Measurements from ENCODE around the gene SMYD4. TPM values are rescaled to one million over a fixed set of nuclear protein-coding genes. Genes with fewer than 3 reads are reported as not detected.

The SMYD4 gene
- total and polyA plus RNA-seq, 2 donors (not counting 1 experiment from before 2014, with no cell fraction given): 5.1 to 11.6 TPM

- H3K9ac ChIP-seq (ENCODE audit: insufficient read depth, low read length): no peak overlapping the region
- H3K36me3 ChIP-seq (ENCODE audit: control insufficient read depth, insufficient read depth, low read length): no peaks in the 10 kb centered on the region
- no peak overlapping the region for H2AFZ ChIP-seq (ENCODE audit: low read length)
Observed at GRCh38 chr17:1755252-1755826, 74.4 kb downstream of the SMYD4 start.

GRCh38 chr17:1754430-1755112 lies 75.1 kb downstream of the SMYD4 start:
- no peak overlapping the region for H2AFZ ChIP-seq (ENCODE audit: low read length)
- no peak overlapping the region for H3K27ac ChIP-seq (ENCODE audit: insufficient read depth, low read length)
- no peaks in the 10 kb centered on the region for H3K79me2 ChIP-seq (ENCODE audit: control insufficient read depth, insufficient read depth, low read length)
- no peaks in the 10 kb centered on the region for H3K27me3 ChIP-seq (ENCODE audit: control insufficient read depth, insufficient read depth, low read length)
- H3K4me1 ChIP-seq (ENCODE audit: control insufficient read depth, extremely low read depth, insufficient read depth, low read length): no peaks in the 10 kb centered on the region
- H3K36me3 ChIP-seq (ENCODE audit: control insufficient read depth, insufficient read depth, low read length): no peaks in the 10 kb centered on the region
- no peak overlapping the region for H3K4me3 ChIP-seq (replicated peaks in 1 of 4; ENCODE audit: control extremely low read depth in 1 of 4, insufficient read depth in 1 of 4, low read depth in 3 of 4, low read length in 4 of 4)
- no peaks in the 10 kb centered on the region for H4K20me1 ChIP-seq (ENCODE audit: control insufficient read depth, extremely low read depth, insufficient read depth, low read length)
- H3K4me2 ChIP-seq (ENCODE audit: extremely low read depth, insufficient read depth, low read length): no peak overlapping the region
- H3K9me3 ChIP-seq (ENCODE audit: control insufficient read depth, insufficient read depth, low read depth, low read length): no peaks in the 10 kb centered on the region
- H3K9ac ChIP-seq (ENCODE audit: insufficient read depth, low read length): no peak overlapping the region
- TF ChIP-seq CTCF (conservative IDR thresholded peaks at IDR 0.05 in 1 of 2, IDR thresholded peaks at IDR 0.05 in 1 of 2; ENCODE audit: low read depth in 1 of 2, low read length in 2 of 2): no peak
- no peak for TF ChIP-seq EZH2 (IDR thresholded peaks at IDR 0.05; ENCODE audit: low read length, missing control alignments)
- DNase-seq (ENCODE audit: low read depth in 2 of 2): no peak

More at GRCh38 chr17:1755252-1755826, 74.4 kb downstream of the SMYD4 start:
- H3K27ac ChIP-seq (ENCODE audit: insufficient read depth, low read length): no peak overlapping the region
- H3K9me3 ChIP-seq (ENCODE audit: control insufficient read depth, insufficient read depth, low read depth, low read length): no peaks in the 10 kb centered on the region
- H3K4me1 ChIP-seq (ENCODE audit: control insufficient read depth, extremely low read depth, insufficient read depth, low read length): no peaks in the 10 kb centered on the region
- no peaks in the 10 kb centered on the region for H4K20me1 ChIP-seq (ENCODE audit: control insufficient read depth, extremely low read depth, insufficient read depth, low read length)
- H3K79me2 ChIP-seq (ENCODE audit: control insufficient read depth, insufficient read depth, low read length): no peaks in the 10 kb centered on the region
- H3K4me3 ChIP-seq (replicated peaks in 1 of 4; ENCODE audit: control extremely low read depth in 1 of 4, insufficient read depth in 1 of 4, low read depth in 3 of 4, low read length in 4 of 4): no peak overlapping the region
- TF ChIP-seq CTCF (conservative IDR thresholded peaks at IDR 0.05 in 1 of 2, IDR thresholded peaks at IDR 0.05 in 1 of 2; ENCODE audit: low read depth in 1 of 2, low read length in 2 of 2) (no peak), EZH2 (IDR thresholded peaks at IDR 0.05; ENCODE audit: low read length, missing control alignments) (no peak)
- no peak for DNase-seq (ENCODE audit: low read depth in 2 of 2)
- H3K4me2 ChIP-seq (ENCODE audit: extremely low read depth, insufficient read depth, low read length): no peak overlapping the region
- H3K27me3 ChIP-seq (ENCODE audit: control insufficient read depth, insufficient read depth, low read length): no peaks in the 10 kb centered on the region

GRCh38 chr17:1753767-1754429 lies 75.8 kb downstream of the SMYD4 start:
- H2AFZ ChIP-seq (ENCODE audit: low read length): no peak overlapping the region
- no peak overlapping the region for H3K4me2 ChIP-seq (ENCODE audit: extremely low read depth, insufficient read depth, low read length)
- H3K36me3 ChIP-seq (ENCODE audit: control insufficient read depth, insufficient read depth, low read length): no peaks in the 10 kb centered on the region
- H3K27me3 ChIP-seq (ENCODE audit: control insufficient read depth, insufficient read depth, low read length): no peaks in the 10 kb centered on the region
- no peak overlapping the region for H3K27ac ChIP-seq (ENCODE audit: insufficient read depth, low read length)
- TF ChIP-seq CTCF (conservative IDR thresholded peaks at IDR 0.05 in 1 of 2, IDR thresholded peaks at IDR 0.05 in 1 of 2; ENCODE audit: low read depth in 1 of 2, low read length in 2 of 2) (no peak), EZH2 (IDR thresholded peaks at IDR 0.05; ENCODE audit: low read length, missing control alignments) (no peak)
- H3K4me1 ChIP-seq (ENCODE audit: control insufficient read depth, extremely low read depth, insufficient read depth, low read length): no peaks in the 10 kb centered on the region
- no peak for DNase-seq (ENCODE audit: low read depth in 2 of 2)
- no peak overlapping the region for H3K9ac ChIP-seq (ENCODE audit: insufficient read depth, low read length)
- H4K20me1 ChIP-seq (ENCODE audit: control insufficient read depth, extremely low read depth, insufficient read depth, low read length): no peaks in the 10 kb centered on the region
- H3K4me3 ChIP-seq (replicated peaks in 1 of 4; ENCODE audit: control extremely low read depth in 1 of 4, insufficient read depth in 1 of 4, low read depth in 3 of 4, low read length in 4 of 4): no peak overlapping the region
- H3K9me3 ChIP-seq (ENCODE audit: control insufficient read depth, insufficient read depth, low read depth, low read length): no peaks in the 10 kb centered on the region
- no peaks in the 10 kb centered on the region for H3K79me2 ChIP-seq (ENCODE audit: control insufficient read depth, insufficient read depth, low read length)

Data from fibroblast of lung (primary cell).